ENCODE data around the gene HELT. TPM values are rescaled to one million over a fixed set of nuclear protein-coding genes. Genes with fewer than 3 reads are reported as not detected.

The HELT gene
- total RNA-seq, 6 experiments from 2014 or later = not detected

- no peak overlapping the region for H3K4me3 Mint-ChIP-seq
- TF ChIP-seq, protein P1, sequence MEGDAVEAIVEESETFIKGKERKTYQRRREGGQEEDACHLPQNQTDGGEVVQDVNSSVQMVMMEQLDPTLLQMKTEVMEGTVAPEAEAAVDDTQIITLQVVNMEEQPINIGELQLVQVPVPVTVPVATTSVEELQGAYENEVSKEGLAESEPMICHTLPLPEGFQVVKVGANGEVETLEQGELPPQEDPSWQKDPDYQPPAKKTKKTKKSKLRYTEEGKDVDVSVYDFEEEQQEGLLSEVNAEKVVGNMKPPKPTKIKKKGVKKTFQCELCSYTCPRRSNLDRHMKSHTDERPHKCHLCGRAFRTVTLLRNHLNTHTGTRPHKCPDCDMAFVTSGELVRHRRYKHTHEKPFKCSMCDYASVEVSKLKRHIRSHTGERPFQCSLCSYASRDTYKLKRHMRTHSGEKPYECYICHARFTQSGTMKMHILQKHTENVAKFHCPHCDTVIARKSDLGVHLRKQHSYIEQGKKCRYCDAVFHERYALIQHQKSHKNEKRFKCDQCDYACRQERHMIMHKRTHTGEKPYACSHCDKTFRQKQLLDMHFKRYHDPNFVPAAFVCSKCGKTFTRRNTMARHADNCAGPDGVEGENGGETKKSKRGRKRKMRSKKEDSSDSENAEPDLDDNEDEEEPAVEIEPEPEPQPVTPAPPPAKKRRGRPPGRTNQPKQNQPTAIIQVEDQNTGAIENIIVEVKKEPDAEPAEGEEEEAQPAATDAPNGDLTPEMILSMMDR (IDR thresholded peaks at IDR 0.05) = peak; percentile 9; the same call in 1 of the 2 replicates
- no peaks in the 10 kb centered on the region for H3K9me3 Mint-ChIP-seq
- no peak for DNase-seq
- H3K27ac Mint-ChIP-seq = no peak overlapping the region
- H3K36me3 Mint-ChIP-seq (ENCODE audit: low read depth) = no peaks in the 10 kb centered on the region
- no peaks in the 10 kb centered on the region for H3K4me1 Mint-ChIP-seq (ENCODE audit: low read depth)
- H3K27me3 Mint-ChIP-seq (ENCODE audit: insufficient read depth) = peaks cover 6% of the 10 kb centered on the region; the same call in 1 of the 2 replicates
These were observed 50.5 kb downstream of the HELT start for GRCh38 chr4:185068837-185069236.

Other genes starting within 250 kb of the HELT start
- 10 to 100 TPM; 21.7 to 24.0 (median 22.9) TPM for gene ACSL1, start 192.5 kb upstream of the HELT start, total RNA-seq (2021; fragmentation: NEBNext Ultra II Directional; extraction: Animal tissue kit (Norgen Biotek cat#: 25700))
- 10 to 100 TPM in 4 of 6 experiments, 1 to 10 TPM in 2; 8.8 to 16.3 (median 10.3) TPM for gene SLC25A4, start 124.8 kb downstream of the HELT start, total RNA-seq (2021; fragmentation: NEBNext Ultra II Directional; extraction: Animal tissue kit (Norgen Biotek cat#: 25700))
- 10 to 100 TPM; 35.0 to 44.0 (median 41.0) TPM for gene CFAP97, start 185.5 kb downstream of the HELT start, total RNA-seq (2021; fragmentation: NEBNext Ultra II Directional; extraction: Animal tissue kit (Norgen Biotek cat#: 25700))
- gene SNX25, start 191.1 kb downstream of the HELT start, total RNA-seq (2021; fragmentation: NEBNext Ultra II Directional; extraction: Animal tissue kit (Norgen Biotek cat#: 25700)) = 10 to 100 TPM; 19.4 to 40.2 (median 24.8) TPM